Measurements from ENCODE around the gene TSSC4.

- TF ChIP-seq POLR2A (IDR thresholded peaks at IDR 0.05): no peak
- TF ChIP-seq, protein P1, sequence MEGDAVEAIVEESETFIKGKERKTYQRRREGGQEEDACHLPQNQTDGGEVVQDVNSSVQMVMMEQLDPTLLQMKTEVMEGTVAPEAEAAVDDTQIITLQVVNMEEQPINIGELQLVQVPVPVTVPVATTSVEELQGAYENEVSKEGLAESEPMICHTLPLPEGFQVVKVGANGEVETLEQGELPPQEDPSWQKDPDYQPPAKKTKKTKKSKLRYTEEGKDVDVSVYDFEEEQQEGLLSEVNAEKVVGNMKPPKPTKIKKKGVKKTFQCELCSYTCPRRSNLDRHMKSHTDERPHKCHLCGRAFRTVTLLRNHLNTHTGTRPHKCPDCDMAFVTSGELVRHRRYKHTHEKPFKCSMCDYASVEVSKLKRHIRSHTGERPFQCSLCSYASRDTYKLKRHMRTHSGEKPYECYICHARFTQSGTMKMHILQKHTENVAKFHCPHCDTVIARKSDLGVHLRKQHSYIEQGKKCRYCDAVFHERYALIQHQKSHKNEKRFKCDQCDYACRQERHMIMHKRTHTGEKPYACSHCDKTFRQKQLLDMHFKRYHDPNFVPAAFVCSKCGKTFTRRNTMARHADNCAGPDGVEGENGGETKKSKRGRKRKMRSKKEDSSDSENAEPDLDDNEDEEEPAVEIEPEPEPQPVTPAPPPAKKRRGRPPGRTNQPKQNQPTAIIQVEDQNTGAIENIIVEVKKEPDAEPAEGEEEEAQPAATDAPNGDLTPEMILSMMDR (IDR thresholded peaks at IDR 0.05): no peak
Observed at GRCh38 chr11:2392241-2392959, 8.2 kb upstream of the TSSC4 start.
